Peyer's patch (tissue), 4 donors: ENCODE data around the gene MINDY1. TPM values are rescaled to one million over a fixed set of nuclear protein-coding genes. Genes with fewer than 3 reads are reported as not detected.

Experiments
- DNase-seq, 3 donors: peaks; one replicate each; pipeline ENCODE4 v3.0.0-alpha.2; 2017 to 2019
- H3K27ac ChIP-seq, 4 donors: fragments of 200-600 bp; sonication (generic); one replicate each; pipeline ENCODE4 v1.5.1; 2016 to 2019
- H3K27me3 ChIP-seq, 2 donors: fragments of 200-600 bp; sonication (generic); one replicate each; pipeline ENCODE4 v1.5.1; 2019
- H3K36me3 ChIP-seq, 3 donors: fragments of 200-600 bp; sonication (generic); one replicate each; pipeline ENCODE4 v1.5.1; 2016 to 2019
- H3K4me1 ChIP-seq, 4 donors: fragments of 200-600 bp; sonication (generic); one replicate each; pipeline ENCODE4 v1.5.1; 2016 to 2019
- H3K4me3 ChIP-seq, 4 donors: fragments of 200-600 bp; sonication (generic); 1 replicate in 3 of 4; 2 replicates in 1 of 4; pipeline ENCODE4 v1.5.1; 2016 to 2019; ENCODE audit warnings: mild to moderate bottlenecking in 1 of 4
- H3K9me3 ChIP-seq, 4 donors: fragments of 200-600 bp; sonication (generic); one replicate each; pipeline ENCODE4 v1.5.1; 2016 to 2019; ENCODE audit warnings: mild to moderate bottlenecking in 1 of 4
- POLR2A ChIP-seq, 2 donors: fragments of 450-650 bp; IDR thresholded peaks; one replicate each; pipeline ENCODE4 v1.5.1; 2017; ENCODE audit warnings: antibody characterized with exemption in 2 of 2, mild to moderate bottlenecking in 2 of 2, moderate library complexity in 2 of 2
- total RNA-seq, 4 donors: library from RNA; depleted of rRNA; stranded (reverse); fragments of >200 nt; gene quantifications; one replicate each; pipeline ENCODE4 v1.1.0, GENCODE V29; 2016
- TF ChIP-seq, protein P1 (sequence below), 6 experiments: fragments of 450-650 bp in 4 of 6; fragments of 200-600 bp in 2 of 6; sonication (generic) in 1 of 6; IDR thresholded peaks; one replicate each; pipeline ENCODE4 v1.5.1; 2017 to 2019; ENCODE audit warnings: antibody characterized with exemption in 6 of 6, mild to moderate bottlenecking in 3 of 6, moderate library complexity in 1 of 6

Gene MINDY1
- total RNA-seq, 4 donors from 2014 or later: 37.1 to 76.4 (median 57.4) TPM

DNA sequence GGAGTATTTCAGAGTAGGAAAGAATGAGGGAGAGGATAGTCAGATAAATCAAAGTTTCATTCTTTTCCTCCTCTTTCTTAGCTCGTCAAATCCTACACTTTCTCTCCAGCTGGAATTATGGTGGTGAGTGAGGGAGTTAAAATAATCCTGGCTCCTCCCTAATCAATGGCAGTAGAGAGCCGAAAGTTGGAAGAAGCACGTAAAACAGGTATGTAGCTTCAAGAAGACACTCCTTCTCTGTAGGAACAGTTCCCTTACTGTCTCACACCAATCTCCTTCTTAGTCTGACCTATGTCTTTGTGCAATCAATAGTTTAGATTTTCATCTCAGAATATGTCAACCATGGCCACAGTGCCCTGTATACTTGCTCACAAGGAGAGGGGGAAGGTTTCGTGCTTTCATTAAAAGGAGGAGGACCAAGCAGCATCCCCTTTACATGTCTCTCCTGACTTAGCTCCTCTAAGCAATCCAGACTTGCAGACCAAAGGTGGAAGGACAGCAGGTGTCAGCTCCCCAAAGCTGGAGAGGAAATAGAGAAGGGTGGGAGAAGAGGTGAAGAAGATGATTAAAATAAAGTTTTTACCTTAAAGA lies 878 bp downstream of the MINDY1 start:
- Histone ChIP-seq H3K27me3 (no peaks in the 10 kb centered on the region), H3K27ac (peak overlapping the region; percentile 78 to 94 (median 85)), H3K9me3 (no peaks in the 10 kb centered on the region), H3K4me3 (peak overlapping the region; percentile 49 to 63 (median 56)), H3K4me1 (peaks cover 0 to 68% (median 14%) of the 10 kb centered on the region in 4 donors), H3K36me3 (peaks cover 0 to 21% (median 0%) of the 10 kb centered on the region in 3 donors)
- TF ChIP-seq, protein P1, sequence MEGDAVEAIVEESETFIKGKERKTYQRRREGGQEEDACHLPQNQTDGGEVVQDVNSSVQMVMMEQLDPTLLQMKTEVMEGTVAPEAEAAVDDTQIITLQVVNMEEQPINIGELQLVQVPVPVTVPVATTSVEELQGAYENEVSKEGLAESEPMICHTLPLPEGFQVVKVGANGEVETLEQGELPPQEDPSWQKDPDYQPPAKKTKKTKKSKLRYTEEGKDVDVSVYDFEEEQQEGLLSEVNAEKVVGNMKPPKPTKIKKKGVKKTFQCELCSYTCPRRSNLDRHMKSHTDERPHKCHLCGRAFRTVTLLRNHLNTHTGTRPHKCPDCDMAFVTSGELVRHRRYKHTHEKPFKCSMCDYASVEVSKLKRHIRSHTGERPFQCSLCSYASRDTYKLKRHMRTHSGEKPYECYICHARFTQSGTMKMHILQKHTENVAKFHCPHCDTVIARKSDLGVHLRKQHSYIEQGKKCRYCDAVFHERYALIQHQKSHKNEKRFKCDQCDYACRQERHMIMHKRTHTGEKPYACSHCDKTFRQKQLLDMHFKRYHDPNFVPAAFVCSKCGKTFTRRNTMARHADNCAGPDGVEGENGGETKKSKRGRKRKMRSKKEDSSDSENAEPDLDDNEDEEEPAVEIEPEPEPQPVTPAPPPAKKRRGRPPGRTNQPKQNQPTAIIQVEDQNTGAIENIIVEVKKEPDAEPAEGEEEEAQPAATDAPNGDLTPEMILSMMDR (IDR thresholded peaks at IDR 0.05): no peak
- no peak for TF ChIP-seq POLR2A (IDR thresholded peaks at IDR 0.05)
- no peak for DNase-seq

- no peaks in the 10 kb centered on the region for H3K27me3 ChIP-seq
- H3K4me1 ChIP-seq: peaks cover 0 to 48% (median 7%) of the 10 kb centered on the region in 4 donors
- H3K27ac ChIP-seq: no peak overlapping the region
- no peaks in the 10 kb centered on the region for H3K9me3 ChIP-seq
- TF ChIP-seq, protein P1 (IDR thresholded peaks at IDR 0.05): no peak
- no peak for DNase-seq
- peak overlapping the region in 1 of 4 donors; percentile 59 for H3K4me3 ChIP-seq
- peaks cover 0 to 45% (median 0%) of the 10 kb centered on the region in 3 donors for H3K36me3 ChIP-seq
Measured at GRCh38 chr1:151003180-151003579, 3.5 kb downstream of the MINDY1 start.

DNA sequence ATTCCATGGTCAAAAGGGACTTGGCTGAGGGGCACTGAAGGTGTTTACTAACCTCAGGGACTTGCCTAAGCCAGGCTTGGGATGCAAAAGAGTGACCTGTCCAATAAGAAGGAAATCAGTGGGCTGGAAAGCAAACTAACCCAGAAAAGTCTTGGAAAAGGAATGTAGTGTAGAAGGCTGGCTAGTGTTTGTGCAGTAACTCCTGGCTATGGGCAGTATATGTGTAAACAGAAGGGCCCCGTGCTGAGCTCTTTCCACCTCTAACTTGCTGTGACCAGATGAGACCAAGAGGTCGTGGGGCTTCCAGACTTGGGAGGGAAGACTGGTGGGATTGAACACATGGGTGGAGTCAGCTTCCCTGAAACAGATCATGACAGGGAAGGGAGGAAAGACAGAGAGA lies 4.1 kb downstream of the MINDY1 start:
- Histone ChIP-seq H3K36me3 (peaks cover 0 to 51% (median 0%) of the 10 kb centered on the region in 3 donors), H3K4me1 (peaks cover 0 to 44% (median 5%) of the 10 kb centered on the region in 4 donors), H3K4me3 (no peak overlapping the region), H3K27ac (no peak overlapping the region), H3K9me3 (no peaks in the 10 kb centered on the region), H3K27me3 (no peaks in the 10 kb centered on the region)
- DNase-seq: no peak
- TF ChIP-seq, protein P1 (IDR thresholded peaks at IDR 0.05): no peak

GRCh38 chr1:151002051-151002450 lies 4.7 kb downstream of the MINDY1 start:
- Histone ChIP-seq H3K4me1 (peaks cover 0 to 38% (median 3%) of the 10 kb centered on the region in 4 donors), H3K36me3 (peaks cover 0 to 57% (median 0%) of the 10 kb centered on the region in 3 donors), H3K27me3 (no peaks in the 10 kb centered on the region), H3K9me3 (no peaks in the 10 kb centered on the region), H3K4me3 (no peak overlapping the region), H3K27ac (no peak overlapping the region)
- DNase-seq: no peak
- TF ChIP-seq, protein P1 (IDR thresholded peaks at IDR 0.05): no peak
- TF ChIP-seq POLR2A (IDR thresholded peaks at IDR 0.05): no peak

DNA sequence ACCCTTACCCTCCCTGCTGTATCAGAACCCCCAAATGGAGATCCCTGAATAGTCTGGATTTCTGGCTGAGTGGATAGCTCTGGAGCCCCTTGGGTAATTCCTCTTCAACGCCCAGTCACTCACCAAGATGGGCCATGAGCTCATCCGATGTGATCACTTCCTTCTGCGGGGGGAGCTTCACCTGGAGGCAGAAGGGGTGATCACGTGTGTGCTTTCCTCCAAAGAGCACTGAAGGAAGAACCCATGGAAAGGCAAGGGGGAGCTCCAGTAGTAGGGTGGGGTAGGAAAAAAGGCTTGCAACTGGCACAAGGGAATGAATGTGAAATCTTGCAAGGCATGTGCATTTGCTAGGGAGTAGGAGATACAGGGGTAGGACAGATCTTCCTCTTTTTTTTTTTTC lies 5.1 kb downstream of the MINDY1 start:
- H3K27me3 ChIP-seq: no peaks in the 10 kb centered on the region
- H3K9me3 ChIP-seq: no peaks in the 10 kb centered on the region
- no peak overlapping the region for H3K4me3 ChIP-seq
- peaks cover 0 to 35% (median 2%) of the 10 kb centered on the region in 4 donors for H3K4me1 ChIP-seq
- DNase-seq: no peak
- TF ChIP-seq, protein P1 (IDR thresholded peaks at IDR 0.05): no peak
- TF ChIP-seq POLR2A (IDR thresholded peaks at IDR 0.05): no peak
- peaks cover 0 to 61% (median 0%) of the 10 kb centered on the region in 3 donors for H3K36me3 ChIP-seq
- H3K27ac ChIP-seq: no peak overlapping the region
